ENCODE data around the gene TM7SF3. TPM values are rescaled to one million over a fixed set of nuclear protein-coding genes. Genes with fewer than 3 reads are reported as not detected.

The TM7SF3 gene, protein sequence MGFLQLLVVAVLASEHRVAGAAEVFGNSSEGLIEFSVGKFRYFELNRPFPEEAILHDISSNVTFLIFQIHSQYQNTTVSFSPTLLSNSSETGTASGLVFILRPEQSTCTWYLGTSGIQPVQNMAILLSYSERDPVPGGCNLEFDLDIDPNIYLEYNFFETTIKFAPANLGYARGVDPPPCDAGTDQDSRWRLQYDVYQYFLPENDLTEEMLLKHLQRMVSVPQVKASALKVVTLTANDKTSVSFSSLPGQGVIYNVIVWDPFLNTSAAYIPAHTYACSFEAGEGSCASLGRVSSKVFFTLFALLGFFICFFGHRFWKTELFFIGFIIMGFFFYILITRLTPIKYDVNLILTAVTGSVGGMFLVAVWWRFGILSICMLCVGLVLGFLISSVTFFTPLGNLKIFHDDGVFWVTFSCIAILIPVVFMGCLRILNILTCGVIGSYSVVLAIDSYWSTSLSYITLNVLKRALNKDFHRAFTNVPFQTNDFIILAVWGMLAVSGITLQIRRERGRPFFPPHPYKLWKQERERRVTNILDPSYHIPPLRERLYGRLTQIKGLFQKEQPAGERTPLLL
- 10 to 100 TPM; 47.6 to 69.9 (median 48.0) TPM for total RNA-seq
- long read RNA-seq, donor 1, transcript TM7SF3-201 (12 exons, 2,709 nt) = major isoform, 28 of 51 reads
- long read RNA-seq, donor 1, partial matches to known transcripts = 4 of 51 reads
- long read RNA-seq, donor 1, other reads (novel, unspliced or antisense) = 19 of 51 reads
- long read RNA-seq, donor 2, transcript TM7SF3-201 (12 exons, 2,709 nt) = major isoform, 8 of 12 reads
- long read RNA-seq, donor 2, partial matches to known transcripts = 0 of 12 reads
- long read RNA-seq, donor 2, other reads (novel, unspliced or antisense) = 3 of 12 reads

GRCh38 chr12:27014085-27014858, at the start of gene TM7SF3:
Gene TM7SF3 (minus strand): TSS chr12:27014384. CDS start chr12:27014168, 216 bp downstream.
- intact Hi-C loops (cut with DNase I, micrococcal nuclease) = no loop called here
- DNase-seq = peak; percentile 96 to 98 (median 97)
- H3K4me1 ChIP-seq (ENCODE audit: low read depth) = peaks cover 12% of the 10 kb centered on the region
- peak; percentile 99 for TF ChIP-seq CTCF (IDR thresholded peaks at IDR 0.05)
- no peaks in the 10 kb centered on the region for H3K36me3 ChIP-seq (ENCODE audit: low read depth)
- no peaks in the 10 kb centered on the region for H3K9me3 ChIP-seq
- peak; percentile 97 for ATAC-seq
- H3K4me3 ChIP-seq = peak within 1 kb of the TSS; percentile 44

- intact Hi-C loops (cut with DNase I, micrococcal nuclease) = no loop called here
- ATAC-seq (no peak), DNase-seq (no peak)
- Histone ChIP-seq H3K36me3 (ENCODE audit: low read depth) (no peaks in the 10 kb centered on the region), H3K4me3 (no peak overlapping the region), H3K9me3 (no peaks in the 10 kb centered on the region), H3K4me1 (ENCODE audit: low read depth) (no peaks in the 10 kb centered on the region)
- no peak for TF ChIP-seq CTCF (IDR thresholded peaks at IDR 0.05)
Measured at GRCh38 chr12:27063250-27063851, 49.2 kb upstream of the TM7SF3 start.

DNA sequence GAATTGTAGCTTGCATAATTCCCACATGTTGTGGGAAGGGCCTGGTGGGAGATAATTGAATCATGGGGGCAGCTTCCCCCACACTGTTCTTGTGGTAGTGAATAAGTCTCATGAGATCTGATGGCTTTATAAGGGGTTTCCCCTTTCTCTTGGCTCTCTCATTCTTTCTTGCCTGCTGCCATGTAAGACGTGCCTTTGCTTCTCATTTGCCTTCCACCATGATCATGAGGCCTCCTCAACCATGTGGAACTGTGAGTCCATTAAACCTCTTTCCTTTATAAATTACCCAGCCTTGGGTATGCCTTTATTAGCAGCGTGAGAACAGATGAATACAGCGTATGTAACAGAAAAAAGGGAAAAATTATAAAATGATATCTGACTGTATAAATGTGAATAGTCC, 47.1 kb upstream of the TM7SF3 start:
- DNase-seq (no peak), ATAC-seq (no peak)
- Histone ChIP-seq H3K36me3 (ENCODE audit: low read depth) (no peaks in the 10 kb centered on the region), H3K4me3 (no peak overlapping the region), H3K4me1 (ENCODE audit: low read depth) (no peaks in the 10 kb centered on the region), H3K9me3 (no peaks in the 10 kb centered on the region)
- no peak for TF ChIP-seq CTCF (IDR thresholded peaks at IDR 0.05)
- intact Hi-C loops (cut with DNase I, micrococcal nuclease) = no loop called here

- no peak for TF ChIP-seq CTCF (IDR thresholded peaks at IDR 0.05)
- Histone ChIP-seq H3K36me3 (ENCODE audit: low read depth) (no peaks in the 10 kb centered on the region), H3K4me3 (no peak overlapping the region), H3K9me3 (no peaks in the 10 kb centered on the region), H3K4me1 (ENCODE audit: low read depth) (no peaks in the 10 kb centered on the region)
- no peak for DNase-seq
- intact Hi-C loops (cut with DNase I, micrococcal nuclease) = no loop called here
- no peak for ATAC-seq
Measured at GRCh38 chr12:27060740-27061139, 46.6 kb upstream of the TM7SF3 start.

DNA sequence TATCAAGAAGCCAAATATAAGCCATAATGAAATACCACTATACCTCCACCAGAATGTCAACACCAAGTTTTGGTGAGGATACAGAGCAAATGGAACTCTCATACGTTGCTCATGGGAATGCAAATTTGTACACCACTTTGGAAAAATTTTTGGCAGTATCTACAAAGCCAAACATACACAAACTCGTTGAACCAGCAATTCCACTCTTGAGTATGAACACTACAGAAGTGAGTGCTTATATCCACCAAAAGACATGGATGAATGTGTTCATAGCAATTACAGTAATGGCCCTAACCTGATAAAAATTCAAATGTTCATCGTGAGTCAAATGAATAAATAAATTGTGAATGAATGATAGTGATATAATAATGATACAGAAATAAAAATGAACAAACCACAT, 43.4 kb upstream of the TM7SF3 start:
- no peaks in the 10 kb centered on the region for H3K4me1 ChIP-seq (ENCODE audit: low read depth)
- no peaks in the 10 kb centered on the region for H3K36me3 ChIP-seq (ENCODE audit: low read depth)
- DNase-seq = no peak
- no peak for ATAC-seq
- H3K9me3 ChIP-seq = no peaks in the 10 kb centered on the region
- intact Hi-C loops (cut with DNase I, micrococcal nuclease) = no loop called here
- H3K4me3 ChIP-seq = no peak overlapping the region
- TF ChIP-seq CTCF (IDR thresholded peaks at IDR 0.05) = no peak

All from mucosa of descending colon (tissue), 3 donors.